DOHH2 (cell line): ENCODE results near the gene RBFOX1.

Experiments used
- H3F3A ChIP-seq: fragments of 200-600 bp; sonication (generic), shearing (Covaris generic); 2 replicates; pipeline ENCODE4 v1.6.0; 2016; ENCODE audit warnings: antibody characterized with exemption, mild to moderate bottlenecking; ENCODE audit not compliant: control insufficient read depth, insufficient read depth
- H3K27ac ChIP-seq: fragments of 200-600 bp; sonication (generic); 2 replicates; pipeline ENCODE4 v1.5.1; 2014; ENCODE audit warnings: low read depth, mild to moderate bottlenecking, low read length, moderate library complexity
- H3K27me3 ChIP-seq: fragments of 200-600 bp; sonication (generic); 2 replicates; pipeline ENCODE4 v1.6.1; 2014; ENCODE audit warnings: mild to moderate bottlenecking, low read length, mixed read lengths; ENCODE audit not compliant: control insufficient read depth
- H3K36me3 ChIP-seq: fragments of 200-600 bp; sonication (generic); 2 replicates; pipeline ENCODE4 v1.6.1; 2014; ENCODE audit warnings: mild to moderate bottlenecking, low read length, moderate library complexity, mixed read lengths; ENCODE audit not compliant: control insufficient read depth
- H3K4me1 ChIP-seq: fragments of 200-600 bp; sonication (generic); 2 replicates; pipeline ENCODE4 v1.6.1; 2014; ENCODE audit warnings: mild to moderate bottlenecking, low read length, mixed read lengths; ENCODE audit not compliant: control insufficient read depth
- H3K4me2 ChIP-seq: fragments of 200-600 bp; sonication (generic); 2 replicates; pipeline ENCODE4 v1.6.0; 2014; ENCODE audit warnings: mild to moderate bottlenecking, low read length, moderate library complexity
- H3K4me3 ChIP-seq: fragments of 200-600 bp; sonication (generic); 2 replicates; pipeline ENCODE4 v1.5.1; 2014; ENCODE audit warnings: mild to moderate bottlenecking, low read length, mixed read lengths
- H3K79me2 ChIP-seq: fragments of 200-600 bp; sonication (generic); 2 replicates; pipeline ENCODE4 v1.6.1; 2014; ENCODE audit warnings: mild to moderate bottlenecking, low read length, mixed read lengths; ENCODE audit not compliant: control insufficient read depth
- H3K9me2 ChIP-seq: fragments of 200-600 bp; sonication (generic); replicated peaks from 2 replicates; pipeline ENCODE4 v1.6.1; 2014; ENCODE audit warnings: mild to moderate bottlenecking, low read length, mixed read lengths; ENCODE audit not compliant: control insufficient read depth
- H3K9me3 ChIP-seq: fragments of 200-600 bp; sonication (generic); 2 replicates; pipeline ENCODE4 v1.6.1; 2014; ENCODE audit warnings: antibody characterized with exemption, low read length, mixed read lengths; ENCODE audit not compliant: control insufficient read depth, insufficient read depth
- H4K20me1 ChIP-seq: fragments of 200-600 bp; sonication (generic); 2 replicates; pipeline ENCODE4 v1.6.0; 2014; ENCODE audit warnings: low read depth, mild to moderate bottlenecking, antibody characterized with exemption, low read length, moderate library complexity; ENCODE audit not compliant: control insufficient read depth, insufficient read depth
- EZH2phosphoT487 ChIP-seq: fragments of 200-600 bp; sonication (generic); IDR thresholded peaks from 2 replicates; pipeline ENCODE4 v1.6.1; 2017; ENCODE audit warnings: borderline replicate concordance, mild to moderate bottlenecking, antibody characterized with exemption, low read length, moderate library complexity, mixed read lengths
- TF ChIP-seq, protein P1 (sequence below): fragments of 200-600 bp; sonication (generic); IDR thresholded peaks from one replicate; pipeline ENCODE4 v1.5.1; 2014; ENCODE audit warnings: antibody characterized with exemption, mild to moderate bottlenecking, low read depth, low read length; ENCODE audit not compliant: poor library complexity, severe bottlenecking

The RBFOX1 gene

DNA sequence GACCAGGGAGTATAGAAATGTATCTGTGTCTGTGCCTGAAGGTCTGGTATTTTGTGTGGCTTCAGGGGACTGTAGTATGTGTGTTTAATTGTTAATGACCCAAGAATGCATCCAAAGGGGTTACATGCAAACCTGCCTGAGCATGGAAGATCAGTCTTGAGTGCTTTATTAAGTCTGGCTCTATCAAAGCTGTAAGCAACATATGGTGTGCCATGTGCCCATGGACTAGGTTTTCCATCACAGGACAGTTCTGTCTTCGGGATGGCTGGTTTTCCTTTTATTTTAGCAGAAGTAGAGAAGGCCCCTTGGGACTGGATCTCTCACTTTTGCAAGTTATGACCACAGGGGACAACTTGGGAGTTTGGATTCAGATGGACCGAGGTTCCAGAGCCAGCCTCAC is 18.2 kb downstream of the RBFOX1 start:
- H3K4me2 ChIP-seq = no peak overlapping the region
- no peaks in the 10 kb centered on the region for H3F3A ChIP-seq
- H3K36me3 ChIP-seq = no peaks in the 10 kb centered on the region
- H3K27ac ChIP-seq = no peak overlapping the region
- H3K9me2 ChIP-seq = no peaks in the 10 kb centered on the region
- no peaks in the 10 kb centered on the region for H3K27me3 ChIP-seq
- no peak overlapping the region for H3K4me3 ChIP-seq
- no peaks in the 10 kb centered on the region for H4K20me1 ChIP-seq
- peaks cover 4% of the 10 kb centered on the region; the same call in 1 of the 2 replicates for H3K9me3 ChIP-seq
- TF ChIP-seq EZH2phosphoT487 = no peak
- TF ChIP-seq, protein P1, sequence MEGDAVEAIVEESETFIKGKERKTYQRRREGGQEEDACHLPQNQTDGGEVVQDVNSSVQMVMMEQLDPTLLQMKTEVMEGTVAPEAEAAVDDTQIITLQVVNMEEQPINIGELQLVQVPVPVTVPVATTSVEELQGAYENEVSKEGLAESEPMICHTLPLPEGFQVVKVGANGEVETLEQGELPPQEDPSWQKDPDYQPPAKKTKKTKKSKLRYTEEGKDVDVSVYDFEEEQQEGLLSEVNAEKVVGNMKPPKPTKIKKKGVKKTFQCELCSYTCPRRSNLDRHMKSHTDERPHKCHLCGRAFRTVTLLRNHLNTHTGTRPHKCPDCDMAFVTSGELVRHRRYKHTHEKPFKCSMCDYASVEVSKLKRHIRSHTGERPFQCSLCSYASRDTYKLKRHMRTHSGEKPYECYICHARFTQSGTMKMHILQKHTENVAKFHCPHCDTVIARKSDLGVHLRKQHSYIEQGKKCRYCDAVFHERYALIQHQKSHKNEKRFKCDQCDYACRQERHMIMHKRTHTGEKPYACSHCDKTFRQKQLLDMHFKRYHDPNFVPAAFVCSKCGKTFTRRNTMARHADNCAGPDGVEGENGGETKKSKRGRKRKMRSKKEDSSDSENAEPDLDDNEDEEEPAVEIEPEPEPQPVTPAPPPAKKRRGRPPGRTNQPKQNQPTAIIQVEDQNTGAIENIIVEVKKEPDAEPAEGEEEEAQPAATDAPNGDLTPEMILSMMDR = no peak
- H3K79me2 ChIP-seq = no peaks in the 10 kb centered on the region
- no peaks in the 10 kb centered on the region for H3K4me1 ChIP-seq

- Histone ChIP-seq H3K4me3 (no peak overlapping the region), H3K9me2 (no peaks in the 10 kb centered on the region), H4K20me1 (no peaks in the 10 kb centered on the region), H3K27ac (no peak overlapping the region), H3K4me1 (no peaks in the 10 kb centered on the region), H3K4me2 (no peak overlapping the region), H3K36me3 (no peaks in the 10 kb centered on the region), H3K27me3 (no peaks in the 10 kb centered on the region), H3F3A (no peaks in the 10 kb centered on the region), H3K79me2 (no peaks in the 10 kb centered on the region), H3K9me3 (peaks cover 3% of the 10 kb centered on the region; the same call in 1 of the 2 replicates)
- no peak for TF ChIP-seq EZH2phosphoT487
- TF ChIP-seq, protein P1 = no peak
Measured at GRCh38 chr16:7351610-7352510, 19.2 kb downstream of the RBFOX1 start.

GRCh38 chr16:7355758-7356157 is 23.1 kb downstream of the RBFOX1 start:
- Histone ChIP-seq H3K36me3 (no peaks in the 10 kb centered on the region), H4K20me1 (no peaks in the 10 kb centered on the region), H3K4me1 (no peaks in the 10 kb centered on the region), H3K4me3 (no peak overlapping the region), H3K9me3 (no peaks in the 10 kb centered on the region), H3K79me2 (no peaks in the 10 kb centered on the region), H3K9me2 (no peaks in the 10 kb centered on the region), H3K27ac (no peak overlapping the region), H3F3A (no peaks in the 10 kb centered on the region), H3K27me3 (no peaks in the 10 kb centered on the region), H3K4me2 (no peak overlapping the region)
- no peak for TF ChIP-seq EZH2phosphoT487
- TF ChIP-seq, protein P1 = no peak
